ENCODE results near the gene LMOD2. TPM values are rescaled to one million over a fixed set of nuclear protein-coding genes. Genes with fewer than 3 reads are reported as not detected.

Gene LMOD2
- total and polyA plus RNA-seq, 9 of the 15 experiments (the other 6 are each of a cell fraction or from before 2014, with no cell fraction given), result 0.04 TPM; not detected in 8

- TF ChIP-seq NR0B1 (IDR thresholded peaks at IDR 0.05; ENCODE audit: partially characterized antibody) (no peak), GTF2B (IDR thresholded peaks at IDR 0.05; ENCODE audit: extremely low read depth, insufficient read length) (no peak), ZNF133 (CRISPR knock-in tag; IDR thresholded peaks at IDR 0.05) (no peak), CBFA2T3 (IDR thresholded peaks at IDR 0.05) (no peak), ESRRA (IDR thresholded peaks at IDR 0.05; ENCODE audit: borderline replicate concordance, low read depth) (no peak), PBX2 (CRISPR knock-in tag; IDR thresholded peaks at IDR 0.05; ENCODE audit: low read depth) (no peak), PBX2 (tag; conservative IDR thresholded peaks at IDR 0.05; ENCODE audit: low read depth) (peak; percentile 85), RBM34 (IDR thresholded peaks at IDR 0.05; ENCODE audit: borderline replicate concordance, insufficient read depth, low read length) (no peak), RFX7 (CRISPR knock-in tag; IDR thresholded peaks at IDR 0.05) (no peak), ZSCAN32 (CRISPR knock-in tag; IDR thresholded peaks at IDR 0.05) (no peak), FOXO4 (CRISPR knock-in tag; IDR thresholded peaks at IDR 0.05) (no peak), HCFC1 (IDR thresholded peaks at IDR 0.05; ENCODE audit: low read depth, low read length) (no peak), ZBTB40 (IDR thresholded peaks at IDR 0.05) (no peak), ZBTB40 (CRISPR knock-in tag; IDR thresholded peaks at IDR 0.05) (no peak)
Observed at GRCh38 chr7:123680580-123680979, 24.9 kb downstream of the LMOD2 start (continued).
